Measurements from ENCODE around the gene FRYL.

Gene FRYL

DNA sequence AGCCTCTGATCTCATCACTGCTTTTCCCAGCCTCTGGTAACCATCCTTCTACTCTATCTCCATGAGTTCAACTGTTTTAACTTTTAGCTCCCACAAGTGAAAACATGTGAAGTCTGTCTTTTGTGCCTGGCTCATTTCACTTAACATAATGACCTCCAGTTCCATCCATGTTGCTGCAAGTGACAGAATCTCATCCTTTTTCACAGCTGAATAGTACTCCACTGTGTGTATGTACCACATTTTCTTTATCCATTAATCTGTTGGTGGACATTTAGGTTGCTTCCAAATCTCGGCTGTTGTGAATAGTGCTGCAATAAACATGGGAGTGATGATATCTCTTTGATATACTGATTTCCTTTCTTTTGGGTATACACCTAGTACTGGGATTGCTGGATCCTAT, 109.5 kb downstream of the FRYL start:
- TF ChIP-seq, protein P1, sequence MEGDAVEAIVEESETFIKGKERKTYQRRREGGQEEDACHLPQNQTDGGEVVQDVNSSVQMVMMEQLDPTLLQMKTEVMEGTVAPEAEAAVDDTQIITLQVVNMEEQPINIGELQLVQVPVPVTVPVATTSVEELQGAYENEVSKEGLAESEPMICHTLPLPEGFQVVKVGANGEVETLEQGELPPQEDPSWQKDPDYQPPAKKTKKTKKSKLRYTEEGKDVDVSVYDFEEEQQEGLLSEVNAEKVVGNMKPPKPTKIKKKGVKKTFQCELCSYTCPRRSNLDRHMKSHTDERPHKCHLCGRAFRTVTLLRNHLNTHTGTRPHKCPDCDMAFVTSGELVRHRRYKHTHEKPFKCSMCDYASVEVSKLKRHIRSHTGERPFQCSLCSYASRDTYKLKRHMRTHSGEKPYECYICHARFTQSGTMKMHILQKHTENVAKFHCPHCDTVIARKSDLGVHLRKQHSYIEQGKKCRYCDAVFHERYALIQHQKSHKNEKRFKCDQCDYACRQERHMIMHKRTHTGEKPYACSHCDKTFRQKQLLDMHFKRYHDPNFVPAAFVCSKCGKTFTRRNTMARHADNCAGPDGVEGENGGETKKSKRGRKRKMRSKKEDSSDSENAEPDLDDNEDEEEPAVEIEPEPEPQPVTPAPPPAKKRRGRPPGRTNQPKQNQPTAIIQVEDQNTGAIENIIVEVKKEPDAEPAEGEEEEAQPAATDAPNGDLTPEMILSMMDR (IDR thresholded peaks at IDR 0.05; ENCODE audit: insufficient read depth, low read length, poor library complexity, severe bottlenecking): no peak
- H3K4me3 ChIP-seq (replicated peaks; ENCODE audit: low read depth, low read length): no peak overlapping the region
- H3K36me3 ChIP-seq (ENCODE audit: control insufficient read depth, insufficient read depth, low read length): no peaks in the 10 kb centered on the region
- no peak for DNase-seq (ENCODE audit: extremely low read depth, insufficient read length)
- no peaks in the 10 kb centered on the region for H3K27me3 ChIP-seq (replicated peaks; ENCODE audit: control insufficient read depth, insufficient read depth, low read length)

DNA sequence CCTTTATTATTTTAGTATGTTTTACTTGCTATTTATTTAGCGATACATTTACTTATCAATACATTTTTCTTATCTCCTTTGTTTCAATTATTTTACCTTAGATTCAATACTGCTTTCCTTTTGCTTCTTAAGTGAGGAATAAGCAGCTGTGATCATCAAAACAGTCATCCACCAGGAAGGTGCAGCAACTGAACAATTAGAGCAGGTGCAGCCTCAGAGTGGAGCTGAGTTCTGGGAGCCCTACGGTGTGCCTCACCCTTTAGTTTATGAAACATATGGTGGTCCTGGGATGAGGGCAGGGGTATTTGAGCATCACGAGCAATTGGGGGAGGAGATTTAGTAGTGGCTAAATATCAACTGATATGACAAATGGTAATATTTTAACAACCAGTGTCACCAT, 111.0 kb downstream of the FRYL start:
- H3K36me3 ChIP-seq (ENCODE audit: control insufficient read depth, insufficient read depth, low read length): no peaks in the 10 kb centered on the region
- H3K4me3 ChIP-seq (replicated peaks; ENCODE audit: low read depth, low read length): no peak overlapping the region
- DNase-seq (ENCODE audit: extremely low read depth, insufficient read length): no peak
- H3K27me3 ChIP-seq (replicated peaks; ENCODE audit: control insufficient read depth, insufficient read depth, low read length): no peaks in the 10 kb centered on the region
- TF ChIP-seq, protein P1 (IDR thresholded peaks at IDR 0.05; ENCODE audit: insufficient read depth, low read length, poor library complexity, severe bottlenecking): no peak

DNA sequence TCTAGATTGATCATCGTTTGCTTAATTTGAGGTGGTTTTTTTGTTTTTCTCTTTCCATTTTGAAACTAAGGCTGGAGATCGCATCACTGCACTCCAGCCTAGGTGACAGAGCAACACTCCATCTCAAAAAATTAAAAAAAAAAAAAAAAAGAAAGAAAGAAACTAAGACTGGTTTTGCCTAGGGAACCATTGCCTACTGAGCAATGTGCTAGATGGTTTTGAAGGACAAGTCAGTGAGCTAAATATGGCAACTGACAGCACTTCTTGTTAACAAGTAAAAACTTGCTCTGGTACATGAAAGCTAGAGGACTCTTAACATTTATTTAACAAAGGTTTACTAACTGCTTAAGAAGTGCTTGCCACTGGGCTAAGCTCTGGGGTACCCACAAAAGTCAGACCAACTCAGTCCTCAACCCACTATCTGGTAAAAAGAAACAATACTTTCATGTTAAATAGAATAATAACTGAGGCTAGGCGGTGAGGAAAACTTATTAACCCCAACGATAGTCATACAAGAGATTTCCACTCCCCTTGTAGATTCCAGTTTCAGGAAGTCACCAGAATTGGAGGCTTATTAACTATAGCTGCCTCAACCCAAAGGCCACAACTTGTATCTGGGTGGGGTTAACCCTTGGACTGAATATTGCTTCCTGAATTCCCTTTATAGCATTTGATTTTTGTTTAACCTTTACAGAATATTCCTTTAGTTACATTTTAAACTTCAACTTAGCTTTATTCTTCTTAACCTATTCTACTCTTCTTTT, 111.6 kb downstream of the FRYL start:
- H3K36me3 ChIP-seq (ENCODE audit: control insufficient read depth, insufficient read depth, low read length): no peaks in the 10 kb centered on the region
- TF ChIP-seq, protein P1 (IDR thresholded peaks at IDR 0.05; ENCODE audit: insufficient read depth, low read length, poor library complexity, severe bottlenecking): no peak
- H3K4me3 ChIP-seq (replicated peaks; ENCODE audit: low read depth, low read length): no peak overlapping the region
- DNase-seq (ENCODE audit: extremely low read depth, insufficient read length): no peak
- H3K27me3 ChIP-seq (replicated peaks; ENCODE audit: control insufficient read depth, insufficient read depth, low read length): no peaks in the 10 kb centered on the region

DNA sequence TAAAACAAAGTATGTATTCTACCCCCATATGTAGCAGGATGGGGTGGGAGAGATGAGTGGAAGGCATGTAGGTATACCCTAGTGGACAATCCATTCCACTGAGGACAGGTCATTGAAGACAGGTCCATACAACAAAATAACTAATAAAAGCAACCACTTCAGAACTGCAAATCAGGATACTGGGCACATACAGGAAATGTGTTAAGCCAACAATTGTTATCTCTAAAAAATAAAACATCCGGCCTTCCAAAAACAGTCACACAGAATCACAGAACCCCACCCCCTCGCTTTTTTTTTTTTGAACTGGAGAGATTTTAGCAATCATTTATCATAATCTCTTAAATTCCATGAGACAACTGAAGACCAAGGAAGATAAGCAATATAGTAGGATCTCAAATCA, 112.9 kb downstream of the FRYL start:
- no peak for DNase-seq (ENCODE audit: extremely low read depth, insufficient read length)
- TF ChIP-seq, protein P1 (IDR thresholded peaks at IDR 0.05; ENCODE audit: insufficient read depth, low read length, poor library complexity, severe bottlenecking): no peak
- no peaks in the 10 kb centered on the region for H3K36me3 ChIP-seq (ENCODE audit: control insufficient read depth, insufficient read depth, low read length)
- no peak overlapping the region for H3K4me3 ChIP-seq (replicated peaks; ENCODE audit: low read depth, low read length)
- H3K27me3 ChIP-seq (replicated peaks; ENCODE audit: control insufficient read depth, insufficient read depth, low read length): no peaks in the 10 kb centered on the region

DNA sequence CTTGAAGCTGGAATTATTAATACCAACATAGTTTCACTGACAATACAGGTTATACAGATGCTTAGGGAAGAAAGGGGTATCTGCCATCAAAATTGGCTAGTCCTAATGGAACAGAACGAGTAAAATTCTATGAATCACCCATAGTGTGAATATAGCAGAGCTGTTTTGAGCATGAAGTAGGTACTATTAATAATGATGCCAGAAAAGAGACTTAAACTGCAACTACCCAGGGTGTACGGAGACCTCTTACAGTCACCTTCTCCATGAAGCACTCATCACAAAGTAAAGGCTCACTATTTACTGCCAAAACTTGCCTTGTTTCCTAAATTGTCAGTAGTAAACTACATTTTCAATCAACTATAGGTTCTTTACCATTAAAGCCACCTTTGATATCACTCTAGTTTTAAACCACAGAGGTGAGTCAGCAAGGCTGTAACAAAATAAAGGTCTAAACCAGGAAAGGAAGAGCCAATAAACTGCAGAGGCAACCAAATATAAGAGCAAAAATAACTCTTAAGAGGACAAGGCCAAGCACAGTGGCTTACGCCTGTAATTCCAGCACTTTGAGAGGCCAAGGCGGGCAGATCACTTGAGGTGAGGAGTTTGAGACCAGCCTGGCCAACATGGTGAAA, 114.4 kb downstream of the FRYL start:
- Histone ChIP-seq H3K27me3 (replicated peaks; ENCODE audit: control insufficient read depth, insufficient read depth, low read length) (no peaks in the 10 kb centered on the region), H3K4me3 (replicated peaks; ENCODE audit: low read depth, low read length) (no peak overlapping the region), H3K36me3 (ENCODE audit: control insufficient read depth, insufficient read depth, low read length) (no peaks in the 10 kb centered on the region)
- no peak for DNase-seq (ENCODE audit: extremely low read depth, insufficient read length)
- TF ChIP-seq, protein P1 (IDR thresholded peaks at IDR 0.05; ENCODE audit: insufficient read depth, low read length, poor library complexity, severe bottlenecking): no peak

All from GM06990 (cell line).